GM10266 (cell line): ENCODE results near the gene PTPRM.

Source experiments
- DNase-seq: peaks from one replicate; pipeline ENCODE4 v3.0.0; 2012; ENCODE audit errors: extremely low spot score
- TF ChIP-seq, protein P1 (sequence below): IDR thresholded peaks from 2 replicates; pipeline ENCODE4 v1.5.1; 2012; ENCODE audit warnings: mild to moderate bottlenecking, low read depth; ENCODE audit not compliant: control insufficient read depth, insufficient read depth; ENCODE audit errors: missing control alignments

PTPRM gene

DNA sequence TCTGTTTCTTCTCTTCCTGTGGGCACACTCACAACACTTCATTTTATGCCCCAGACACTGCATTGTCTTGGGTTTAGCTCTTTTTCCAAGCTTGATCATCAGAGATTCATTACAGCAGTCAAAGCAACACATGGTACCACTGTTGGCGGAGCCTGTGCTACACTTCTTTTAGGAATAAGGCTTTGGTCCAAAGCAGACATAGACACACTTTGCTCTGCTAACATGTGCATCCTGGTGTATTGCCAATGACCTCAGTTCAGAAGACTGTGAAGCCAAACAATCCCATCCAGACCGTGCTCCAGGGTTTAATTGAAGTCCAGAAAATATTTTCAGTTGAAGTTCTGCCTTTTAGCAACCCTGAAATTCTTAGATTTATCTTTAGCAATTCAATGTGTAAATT is 687.5 kb downstream of the PTPRM start:
- no peak for DNase-seq
- TF ChIP-seq, protein P1, sequence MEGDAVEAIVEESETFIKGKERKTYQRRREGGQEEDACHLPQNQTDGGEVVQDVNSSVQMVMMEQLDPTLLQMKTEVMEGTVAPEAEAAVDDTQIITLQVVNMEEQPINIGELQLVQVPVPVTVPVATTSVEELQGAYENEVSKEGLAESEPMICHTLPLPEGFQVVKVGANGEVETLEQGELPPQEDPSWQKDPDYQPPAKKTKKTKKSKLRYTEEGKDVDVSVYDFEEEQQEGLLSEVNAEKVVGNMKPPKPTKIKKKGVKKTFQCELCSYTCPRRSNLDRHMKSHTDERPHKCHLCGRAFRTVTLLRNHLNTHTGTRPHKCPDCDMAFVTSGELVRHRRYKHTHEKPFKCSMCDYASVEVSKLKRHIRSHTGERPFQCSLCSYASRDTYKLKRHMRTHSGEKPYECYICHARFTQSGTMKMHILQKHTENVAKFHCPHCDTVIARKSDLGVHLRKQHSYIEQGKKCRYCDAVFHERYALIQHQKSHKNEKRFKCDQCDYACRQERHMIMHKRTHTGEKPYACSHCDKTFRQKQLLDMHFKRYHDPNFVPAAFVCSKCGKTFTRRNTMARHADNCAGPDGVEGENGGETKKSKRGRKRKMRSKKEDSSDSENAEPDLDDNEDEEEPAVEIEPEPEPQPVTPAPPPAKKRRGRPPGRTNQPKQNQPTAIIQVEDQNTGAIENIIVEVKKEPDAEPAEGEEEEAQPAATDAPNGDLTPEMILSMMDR: no peak

DNA sequence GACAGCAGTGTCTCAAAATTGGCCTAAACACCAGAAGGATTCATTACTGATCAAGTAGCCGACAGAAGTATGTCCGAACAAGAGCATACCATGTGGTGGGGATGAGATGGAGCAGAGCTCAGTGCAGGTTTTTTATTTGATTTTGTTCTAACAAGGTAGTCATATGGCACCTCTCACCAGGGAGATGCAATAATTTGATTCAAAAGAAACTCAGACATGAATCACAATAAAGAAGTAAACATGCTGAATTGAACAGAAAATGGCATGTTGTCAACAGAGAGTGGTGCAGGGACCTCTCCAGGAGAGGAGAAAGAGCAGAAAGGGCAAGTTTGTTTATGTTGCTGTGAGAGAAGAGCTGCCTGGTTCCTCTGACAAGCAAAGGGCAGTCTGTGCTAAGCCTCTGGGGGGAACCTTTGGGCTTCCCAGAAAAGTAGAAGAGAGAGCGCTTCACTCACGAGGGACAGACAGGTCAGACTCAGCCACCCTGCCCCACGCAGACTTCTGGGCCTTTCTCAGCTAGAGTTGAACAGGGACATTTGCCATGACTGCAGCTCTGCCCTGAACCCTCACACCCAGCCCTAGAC is 690.8 kb downstream of the PTPRM start:
- TF ChIP-seq, protein P1: no peak
- DNase-seq: no peak

DNA sequence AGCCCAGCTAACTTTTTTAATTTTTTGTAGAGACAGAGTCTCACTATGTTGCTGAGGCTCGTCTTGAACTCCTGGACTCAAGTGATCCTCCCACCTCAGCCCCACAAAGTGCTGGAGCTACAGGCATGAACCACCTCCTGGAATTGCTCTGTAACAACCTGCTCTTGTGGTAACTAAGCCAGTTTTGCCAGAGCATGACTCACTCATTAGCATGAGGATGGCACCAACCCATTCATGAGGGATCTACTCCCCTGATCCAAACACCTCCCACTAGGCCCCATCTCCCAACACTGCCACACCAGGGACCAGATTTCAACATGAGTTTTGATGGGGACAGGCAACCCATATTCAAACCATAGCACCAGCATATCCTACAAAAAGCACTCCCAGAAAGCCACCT is 693.2 kb downstream of the PTPRM start:
- no peak for DNase-seq
- TF ChIP-seq, protein P1: no peak

DNA sequence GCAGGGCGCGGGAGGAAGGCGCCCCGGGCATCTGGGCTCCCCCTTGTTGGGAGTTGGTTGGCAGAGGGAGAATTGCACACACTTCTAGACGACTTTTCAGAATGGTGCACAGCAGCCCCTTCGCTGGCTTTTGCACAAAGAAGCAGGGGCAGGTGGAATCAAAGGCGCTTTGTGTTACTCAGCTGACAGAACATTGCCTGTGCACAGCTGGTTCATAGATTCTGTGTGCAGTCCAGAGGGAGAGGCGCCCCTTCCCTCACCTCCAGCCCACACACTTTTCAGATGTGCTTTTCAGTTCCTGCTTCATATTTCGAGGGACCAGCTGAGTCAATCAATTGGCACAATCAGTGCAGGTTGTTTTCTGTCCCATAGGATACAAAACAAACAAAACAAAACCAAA is 693.7 kb downstream of the PTPRM start:
- DNase-seq: no peak
- TF ChIP-seq, protein P1: no peak

DNA sequence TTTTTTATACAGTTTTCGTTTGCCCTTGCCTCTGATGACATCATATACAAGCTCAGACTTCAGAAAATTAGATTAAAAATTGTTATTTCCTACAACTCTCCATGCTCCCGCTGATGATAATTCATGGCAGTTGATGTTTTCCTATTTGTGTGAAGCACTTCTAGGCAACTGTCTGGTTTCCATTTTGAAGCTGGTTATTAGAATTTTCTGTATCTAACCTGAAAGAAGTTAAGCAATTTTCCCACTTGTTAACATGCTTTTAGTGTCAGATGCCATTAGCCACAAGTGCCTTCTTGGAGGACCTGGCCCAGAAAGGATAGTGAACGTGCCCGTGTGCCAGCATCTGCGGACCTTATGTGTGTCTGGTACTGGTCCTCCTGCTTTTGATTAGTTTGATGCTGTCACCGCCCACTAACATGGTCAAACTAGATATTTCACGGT is 694.6 kb downstream of the PTPRM start:
- TF ChIP-seq, protein P1: no peak
- no peak for DNase-seq

DNA sequence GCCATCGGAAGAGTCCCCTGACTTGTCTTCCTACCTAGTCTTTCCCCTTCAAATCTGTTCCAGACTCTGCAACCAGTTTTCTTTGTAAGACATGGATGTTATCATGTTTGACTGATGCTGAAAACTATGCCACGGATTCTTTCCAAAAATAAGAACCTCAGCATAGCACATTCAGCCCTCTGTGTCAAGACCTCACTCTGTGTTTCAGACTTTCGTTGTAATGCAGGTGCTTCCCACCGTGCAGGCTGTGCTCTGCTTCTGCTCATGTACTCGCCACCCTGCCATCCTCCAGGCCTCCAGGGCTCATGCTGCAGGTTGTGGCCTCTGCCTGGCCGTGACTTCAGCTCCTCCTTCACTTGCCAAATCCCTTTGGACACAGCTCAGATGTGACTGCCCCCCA is 695.1 kb downstream of the PTPRM start:
- TF ChIP-seq, protein P1: no peak
- DNase-seq: no peak

- DNase-seq: no peak
- TF ChIP-seq, protein P1: no peak
Observed at GRCh38 chr18:8264116-8264515, 697.0 kb downstream of the PTPRM start.
